Retinal pigment epithelial cell (primary cell): ENCODE results near the gene MPV17.
A peak's percentile ranks its signal among the peaks of the same experiment; 100 is the strongest.
"Not testable (repeated sequence)": the region's sequence is repeated elsewhere in the genome, so short reads cannot be mapped to it uniquely, and the experiment has no call there.

Source experiments
- DNase-seq: peaks from one replicate; pipeline ENCODE4 v3.0.0-alpha.2; 2010; ENCODE audit warnings: low read depth
- H3K4me3 ChIP-seq: 2 replicates; pipeline ENCODE4 v1.5.1; 2011; ENCODE audit warnings: mild to moderate bottlenecking, low read length, control low read depth, moderate library complexity
- TF ChIP-seq, protein P1 (sequence below): conservative IDR thresholded peaks from 2 replicates; pipeline ENCODE4 v1.5.1; 2011; ENCODE audit warnings: low read depth, low read length, control low read depth, inconsistent platforms

The MPV17 gene

DNA sequence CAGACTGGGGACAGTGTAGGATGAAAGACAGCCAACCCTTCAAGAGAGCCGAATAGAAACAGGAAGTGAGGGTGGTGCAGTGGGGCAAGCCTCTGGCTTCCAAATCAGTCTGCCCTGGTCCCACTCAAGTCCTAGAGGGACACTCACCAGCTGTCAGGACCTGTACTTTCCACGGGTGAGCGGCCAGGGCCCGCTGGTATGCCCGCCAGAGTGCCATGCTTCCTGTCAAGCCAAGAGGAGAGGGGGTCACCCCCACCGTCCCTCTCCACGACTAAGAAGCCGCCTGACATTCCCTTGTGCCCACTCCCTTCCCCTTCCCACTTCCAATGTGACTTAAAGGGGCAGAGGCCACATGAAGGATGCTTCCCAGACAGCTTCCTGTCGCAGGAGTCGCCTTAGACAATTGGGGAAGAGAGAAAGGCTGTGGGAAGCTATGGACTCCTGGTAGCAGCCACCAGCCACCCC is 564 bp downstream of the MPV17 start:
- no peak for DNase-seq
- H3K4me3 ChIP-seq: peak overlapping the region; percentile 93
- TF ChIP-seq, protein P1, sequence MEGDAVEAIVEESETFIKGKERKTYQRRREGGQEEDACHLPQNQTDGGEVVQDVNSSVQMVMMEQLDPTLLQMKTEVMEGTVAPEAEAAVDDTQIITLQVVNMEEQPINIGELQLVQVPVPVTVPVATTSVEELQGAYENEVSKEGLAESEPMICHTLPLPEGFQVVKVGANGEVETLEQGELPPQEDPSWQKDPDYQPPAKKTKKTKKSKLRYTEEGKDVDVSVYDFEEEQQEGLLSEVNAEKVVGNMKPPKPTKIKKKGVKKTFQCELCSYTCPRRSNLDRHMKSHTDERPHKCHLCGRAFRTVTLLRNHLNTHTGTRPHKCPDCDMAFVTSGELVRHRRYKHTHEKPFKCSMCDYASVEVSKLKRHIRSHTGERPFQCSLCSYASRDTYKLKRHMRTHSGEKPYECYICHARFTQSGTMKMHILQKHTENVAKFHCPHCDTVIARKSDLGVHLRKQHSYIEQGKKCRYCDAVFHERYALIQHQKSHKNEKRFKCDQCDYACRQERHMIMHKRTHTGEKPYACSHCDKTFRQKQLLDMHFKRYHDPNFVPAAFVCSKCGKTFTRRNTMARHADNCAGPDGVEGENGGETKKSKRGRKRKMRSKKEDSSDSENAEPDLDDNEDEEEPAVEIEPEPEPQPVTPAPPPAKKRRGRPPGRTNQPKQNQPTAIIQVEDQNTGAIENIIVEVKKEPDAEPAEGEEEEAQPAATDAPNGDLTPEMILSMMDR: no peak

GRCh38 chr2:27320958-27321543 is 1.8 kb downstream of the MPV17 start:
- TF ChIP-seq, protein P1: peak; percentile 71
- no peak overlapping the region for H3K4me3 ChIP-seq
- DNase-seq: peak; percentile 78

DNA sequence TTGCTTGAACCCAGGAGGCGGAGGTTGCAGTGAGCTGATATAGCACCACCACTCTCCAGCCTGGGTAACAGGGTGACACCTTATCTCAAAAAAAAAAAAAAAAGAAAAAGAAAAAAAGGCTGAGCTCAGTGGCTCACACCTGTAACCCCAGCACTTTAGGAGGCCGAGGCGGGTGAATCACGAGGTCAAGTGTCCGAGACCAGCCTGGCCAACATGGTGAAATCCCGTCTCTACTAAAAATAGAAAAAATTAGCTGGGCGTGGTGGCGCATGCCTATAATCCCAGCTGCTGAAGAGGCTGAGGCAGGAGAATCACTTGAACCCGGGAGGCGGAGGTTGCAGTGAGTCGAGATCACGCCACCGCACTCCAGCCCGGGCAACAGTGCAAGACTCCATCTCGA is 3.1 kb downstream of the MPV17 start:
- not testable (repeated sequence) for H3K4me3 ChIP-seq, DNase-seq

DNA sequence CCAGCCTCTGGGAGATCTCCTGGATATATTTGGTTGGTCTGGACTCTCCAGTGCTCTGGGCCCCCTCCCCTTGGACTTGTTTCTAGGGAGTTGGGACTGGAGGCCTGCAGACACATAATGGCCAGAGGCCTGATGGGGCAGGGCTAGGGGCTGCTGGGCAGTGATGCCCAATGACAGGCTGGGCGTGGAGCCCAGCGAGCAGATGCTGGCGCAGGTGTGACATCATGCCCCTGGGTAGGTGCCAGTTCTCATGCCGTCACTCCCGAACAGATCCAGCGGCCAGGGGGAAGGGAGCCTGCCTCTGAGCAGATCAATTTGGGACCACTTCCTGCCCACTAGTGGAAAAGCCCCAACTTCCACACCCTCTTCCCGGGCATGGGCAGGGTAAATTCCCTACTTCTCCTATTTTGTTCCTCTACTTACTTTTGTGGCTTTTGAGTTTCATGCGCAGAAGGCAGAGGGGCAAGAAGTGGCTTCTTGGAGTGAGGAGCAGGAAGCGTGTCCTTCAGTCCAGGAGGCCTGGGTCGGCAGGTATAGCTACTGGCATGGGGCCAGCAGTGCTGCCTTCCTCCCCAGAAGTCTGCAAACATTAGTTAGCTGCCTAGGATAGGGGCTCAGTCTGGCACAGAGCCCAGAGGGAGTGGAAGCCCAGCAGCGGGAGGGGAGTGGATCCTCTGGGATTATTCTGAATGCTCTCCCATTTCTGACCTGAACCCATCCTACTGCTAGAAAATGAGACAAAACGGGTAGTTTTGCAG is 6.1 kb downstream of the MPV17 start:
- TF ChIP-seq, protein P1: no peak
- no peak for DNase-seq
- no peak overlapping the region for H3K4me3 ChIP-seq

DNA sequence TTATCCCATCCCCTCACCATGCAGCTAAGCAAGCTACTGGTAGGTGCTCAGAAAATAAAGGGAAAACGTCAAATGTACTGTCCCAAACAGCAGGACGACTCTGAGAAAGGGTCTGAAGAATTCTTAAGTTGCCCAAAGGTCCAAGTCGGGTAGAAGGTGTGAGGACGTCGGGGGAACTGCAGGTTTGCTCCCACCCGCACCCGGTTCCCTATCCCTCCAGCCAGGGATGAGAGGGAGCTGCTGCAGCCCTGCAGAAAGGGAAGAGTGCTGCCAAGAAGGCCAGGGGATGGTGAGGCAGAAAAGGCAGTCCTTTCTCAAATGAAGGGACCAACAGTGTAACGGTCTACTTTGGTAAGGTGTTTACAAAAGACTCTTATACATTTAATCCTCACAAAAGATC is 7.8 kb downstream of the MPV17 start:
- TF ChIP-seq, protein P1: no peak
- DNase-seq: no peak
- no peak overlapping the region for H3K4me3 ChIP-seq

GRCh38 chr2:27314709-27315108 is 8.2 kb downstream of the MPV17 start:
- TF ChIP-seq, protein P1: no peak
- no peak overlapping the region for H3K4me3 ChIP-seq
- DNase-seq: no peak

DNA sequence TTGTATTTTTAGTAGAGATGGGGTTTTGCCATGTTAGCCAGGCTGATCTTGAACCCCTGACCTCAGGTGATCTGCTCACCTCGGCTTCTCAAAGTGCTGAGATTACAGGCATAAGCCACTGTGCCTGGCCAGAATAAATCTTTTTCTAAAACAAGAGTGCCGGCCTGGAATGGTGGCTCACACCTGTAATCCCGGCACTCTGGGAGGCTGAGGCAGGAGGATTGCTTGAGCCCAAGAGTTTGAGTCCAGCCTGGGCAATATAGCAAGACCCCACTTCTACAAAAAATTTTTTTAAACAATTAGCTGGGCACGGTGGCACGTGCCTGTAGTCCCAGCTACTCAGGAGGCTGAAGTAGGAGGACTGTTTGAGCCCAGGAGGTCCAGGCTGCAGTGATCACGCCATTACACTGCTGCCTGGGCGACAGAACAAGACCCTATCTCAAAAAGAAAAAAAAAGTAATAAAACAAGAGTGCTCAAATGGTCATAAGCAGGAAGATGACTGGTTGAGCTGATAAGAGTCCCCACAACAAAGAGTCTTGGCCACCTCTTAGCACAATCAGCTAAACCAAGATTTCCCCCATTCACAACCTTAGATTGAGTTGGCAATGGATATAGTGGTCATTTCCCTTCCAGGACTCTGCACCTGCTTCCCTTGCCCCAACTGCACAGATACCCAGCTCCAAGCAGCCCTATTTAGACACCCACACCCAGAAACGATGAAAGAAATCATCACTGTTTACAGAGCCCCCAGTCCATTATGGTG is 8.8 kb downstream of the MPV17 start:
- no peak for DNase-seq
- TF ChIP-seq, protein P1: no peak
- no peak overlapping the region for H3K4me3 ChIP-seq
